GM18909 (cell line): Measurements from ENCODE around the gene PTPRJ.

ENCODE experiments used
- ATAC-seq: cut with Tn5 transposase; IDR thresholded peaks from one replicate; pipeline ENCODE4 v1.9.1; 2021; ENCODE audit warnings: mild to moderate bottlenecking; ENCODE audit not compliant: unreplicated experiment, poor library complexity

Gene PTPRJ

GRCh38 chr11:48105096-48105990 lies 125.0 kb downstream of the PTPRJ start:
- ATAC-seq = no peak

GRCh38 chr11:48106166-48106565 lies 125.8 kb downstream of the PTPRJ start:
- ATAC-seq = no peak

DNA sequence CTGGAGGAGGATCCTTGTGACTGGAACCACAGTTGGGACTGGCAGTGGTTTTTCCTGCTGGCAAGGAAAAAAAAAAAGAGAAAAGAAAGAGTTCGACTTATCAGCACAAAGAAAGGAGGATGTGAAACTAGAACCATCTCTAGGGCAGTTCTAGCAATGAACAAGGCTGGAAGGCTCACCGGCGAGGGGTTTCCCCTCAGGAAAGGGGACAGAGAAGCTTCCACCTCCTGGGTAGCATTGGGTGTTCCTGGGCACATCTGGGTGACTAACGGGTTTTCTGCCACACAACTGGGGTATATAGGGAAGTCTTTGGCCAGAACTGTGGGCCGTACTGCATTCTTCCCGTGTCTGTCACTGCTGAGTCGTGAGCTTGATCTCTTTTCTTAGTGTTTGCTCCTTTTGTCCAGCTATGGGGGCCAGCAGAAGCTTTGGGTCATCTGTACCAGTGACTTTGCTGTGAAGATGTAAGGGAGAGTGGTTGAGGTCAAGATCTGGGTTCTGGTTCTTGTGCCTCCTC lies 126.9 kb downstream of the PTPRJ start:
- ATAC-seq = peak; percentile 84

- no peak for ATAC-seq
Measured at GRCh38 chr11:48108231-48109045, 128.1 kb downstream of the PTPRJ start.

DNA sequence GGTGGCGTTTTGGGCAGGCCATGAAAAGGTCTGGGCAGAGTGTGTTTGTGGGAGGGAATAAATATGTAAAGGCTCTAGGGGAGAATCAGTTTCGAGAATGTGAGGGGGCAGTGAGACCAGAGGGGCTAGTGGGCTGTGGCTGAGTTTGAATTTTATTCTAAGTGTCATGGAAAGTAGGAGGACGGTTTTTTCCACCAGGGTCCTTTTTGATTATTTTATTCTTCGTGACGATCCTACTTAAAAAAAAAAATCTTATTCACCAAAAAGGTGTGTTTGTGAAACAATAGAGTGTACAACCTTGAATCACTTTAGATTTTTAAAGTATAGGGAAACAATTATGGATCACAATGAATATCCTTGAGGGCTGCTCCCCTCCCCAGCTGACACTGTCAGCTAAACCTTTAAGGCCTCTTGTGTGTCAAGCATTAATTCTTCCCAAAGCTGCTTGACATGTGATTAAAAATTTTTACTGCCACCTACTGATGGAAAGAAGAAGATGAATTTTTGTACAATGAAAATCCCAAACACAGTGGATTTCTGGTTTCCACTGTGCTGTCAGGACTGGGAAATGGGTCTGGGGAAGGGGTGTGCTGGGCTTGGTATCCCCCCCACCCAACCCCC lies 128.8 kb downstream of the PTPRJ start:
- no peak for ATAC-seq

DNA sequence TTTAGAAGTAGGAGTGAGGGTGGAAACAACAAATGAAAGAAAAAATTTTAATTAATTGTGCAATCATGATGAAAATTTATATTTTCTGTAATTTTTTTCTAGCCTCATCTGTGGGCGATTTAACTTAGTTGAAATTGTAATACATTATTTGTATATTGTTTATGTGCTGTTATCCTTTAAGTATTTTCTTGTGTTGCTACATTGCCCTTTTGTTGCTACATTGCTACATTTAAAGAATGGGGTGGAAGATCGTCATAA lies 130.1 kb downstream of the PTPRJ start:
- no peak for ATAC-seq

GRCh38 chr11:48111891-48112290 lies 131.5 kb downstream of the PTPRJ start:
- no peak for ATAC-seq

- ATAC-seq = no peak
Measured at GRCh38 chr11:48114740-48115139, 134.4 kb downstream of the PTPRJ start.

- ATAC-seq = peak; percentile 62
Measured at GRCh38 chr11:48116437-48117228, 136.3 kb downstream of the PTPRJ start.

DNA sequence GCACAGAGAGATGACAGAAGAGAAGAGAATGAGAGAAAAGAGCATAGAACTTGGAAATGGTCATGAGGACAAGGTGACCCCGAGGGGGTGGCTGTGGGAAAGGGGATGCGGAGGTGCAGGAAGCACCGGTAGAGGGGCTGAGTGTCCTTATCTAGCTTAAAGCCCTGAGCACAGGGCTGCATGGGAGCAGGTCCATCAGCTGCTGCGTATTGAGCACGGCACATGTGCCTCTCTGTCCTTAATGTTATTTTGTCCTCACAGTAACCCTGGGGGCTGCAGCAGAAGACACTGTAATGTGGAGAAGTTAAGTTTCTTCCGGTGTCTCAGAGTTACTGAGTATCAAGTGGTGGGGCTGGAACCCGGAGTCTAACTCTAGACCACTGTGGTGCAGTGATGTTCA lies 141.9 kb downstream of the PTPRJ start:
- no peak for ATAC-seq

DNA sequence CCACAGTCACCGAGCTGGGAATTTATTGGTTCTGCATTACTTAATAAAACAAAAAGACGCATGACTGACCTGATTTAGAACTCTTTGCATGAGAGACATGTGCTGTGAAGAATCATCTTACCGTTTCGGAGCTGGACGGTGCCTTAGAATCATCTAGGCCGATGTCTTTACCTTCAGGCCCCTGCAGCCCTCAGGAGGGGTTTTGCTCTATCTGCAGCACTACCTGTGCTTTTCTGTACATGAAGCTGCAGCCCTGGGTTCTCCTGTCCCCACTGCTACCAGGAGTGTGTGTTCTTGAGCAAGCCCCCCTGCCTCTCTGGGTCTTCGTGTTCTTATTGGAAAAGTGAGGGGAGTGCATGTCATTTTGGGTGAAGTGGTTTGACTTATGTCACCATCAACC lies 142.3 kb downstream of the PTPRJ start:
- ATAC-seq = no peak

DNA sequence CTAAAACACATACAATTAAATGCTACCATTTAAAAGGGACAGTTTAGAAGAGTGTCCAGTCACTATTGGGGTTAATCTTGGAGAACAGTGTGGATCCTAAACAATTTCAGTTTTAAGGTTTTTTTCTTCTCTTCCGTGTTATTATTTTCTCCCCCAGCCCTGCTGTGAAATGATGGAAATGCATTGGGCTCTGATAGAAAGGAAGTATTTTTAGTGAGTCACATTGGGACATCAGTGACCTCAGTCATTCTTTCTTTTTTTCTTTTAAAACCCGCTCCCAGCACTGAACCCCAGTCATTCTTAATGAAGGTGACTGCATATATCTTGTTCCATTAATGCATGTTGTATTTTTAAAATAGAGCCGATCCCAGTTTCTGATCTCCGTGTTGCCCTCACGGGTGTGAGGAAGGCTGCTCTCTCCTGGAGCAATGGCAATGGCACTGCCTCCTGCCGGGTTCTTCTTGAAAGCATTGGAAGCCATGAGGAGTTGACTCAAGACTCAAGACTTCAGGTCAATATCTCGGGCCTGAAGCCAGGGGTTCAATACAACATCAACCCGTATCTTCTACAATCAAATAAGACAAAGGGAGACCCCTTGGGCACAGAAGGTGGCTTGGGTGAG lies 143.0 kb downstream of the PTPRJ start:
- no peak for ATAC-seq

- no peak for ATAC-seq
Measured at GRCh38 chr11:48123934-48124755, 143.8 kb downstream of the PTPRJ start.

DNA sequence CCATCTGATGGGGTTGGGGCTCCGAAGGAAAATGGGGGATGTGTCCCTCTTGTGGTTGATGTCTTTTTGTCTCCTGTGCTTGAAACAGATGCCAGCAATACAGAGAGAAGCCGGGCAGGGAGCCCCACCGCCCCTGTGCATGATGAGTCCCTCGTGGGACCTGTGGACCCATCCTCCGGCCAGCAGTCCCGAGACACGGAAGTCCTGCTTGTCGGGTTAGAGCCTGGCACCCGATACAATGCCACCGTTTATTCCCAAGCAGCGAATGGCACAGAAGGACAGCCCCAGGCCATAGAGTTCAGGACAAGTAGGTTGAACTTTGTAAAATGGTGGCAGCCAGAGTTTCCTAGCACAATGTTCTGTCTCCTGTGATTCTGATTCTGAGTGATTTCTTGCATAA lies 144.5 kb downstream of the PTPRJ start:
- no peak for ATAC-seq

GRCh38 chr11:48125866-48126265 lies 145.5 kb downstream of the PTPRJ start:
- ATAC-seq = no peak

GRCh38 chr11:48127521-48128183 lies 147.3 kb downstream of the PTPRJ start:
- ATAC-seq = no peak

DNA sequence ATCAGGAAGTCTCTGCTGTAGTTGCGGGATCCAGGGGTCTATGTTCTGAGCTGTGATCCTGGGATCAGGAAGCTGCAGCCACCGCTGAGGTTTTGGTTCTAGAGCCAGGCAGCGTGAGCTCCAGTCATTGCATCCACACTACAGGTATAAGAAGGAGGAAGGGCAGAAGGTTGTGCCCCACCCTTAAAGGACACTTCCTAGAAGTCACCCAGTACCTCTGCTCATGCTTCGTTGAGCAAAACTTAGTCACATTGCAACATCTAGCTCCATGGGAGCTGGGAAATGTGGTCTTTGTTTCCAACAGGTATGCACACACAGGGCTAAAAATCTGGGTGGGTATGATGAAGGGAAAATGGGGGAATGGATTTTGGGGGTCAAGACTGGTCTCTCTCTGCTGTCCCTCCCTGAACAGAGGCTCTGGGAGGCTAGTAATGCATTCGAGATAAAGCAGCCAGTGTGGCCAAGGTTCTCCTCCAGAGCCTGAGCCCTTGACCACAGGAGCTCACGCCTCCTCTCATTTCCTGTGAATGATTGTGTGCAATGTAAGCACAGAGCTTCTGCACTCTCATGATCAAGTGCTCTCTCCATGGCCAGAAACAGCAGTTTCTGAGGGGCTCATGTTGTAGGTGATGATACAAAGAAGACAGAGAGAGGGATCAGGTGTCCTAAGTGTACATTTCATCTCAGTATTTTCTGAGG lies 149.5 kb downstream of the PTPRJ start:
- no peak for ATAC-seq
